Kidney epithelial cell (primary cell): ENCODE measurements around the gene TBC1D21. TPM values are rescaled to one million over a fixed set of nuclear protein-coding genes. Genes with fewer than 3 reads are reported as not detected.
A peak's percentile ranks its signal among the peaks of the same experiment; 100 is the strongest.

Experiments used
- DNase-seq: peaks from one replicate; pipeline ENCODE4 v3.0.0-alpha.2; 2010; ENCODE audit warnings: low read depth
- H3K27me3 ChIP-seq: 2 replicates; pipeline ENCODE4 v1.6.0; 2011; ENCODE audit warnings: low read length; ENCODE audit not compliant: control insufficient read depth, insufficient read depth
- H3K36me3 ChIP-seq: 2 replicates; pipeline ENCODE4 v1.5.1; 2011; ENCODE audit warnings: low read length; ENCODE audit not compliant: control insufficient read depth, insufficient read depth
- H3K4me3 ChIP-seq: 2 replicates; pipeline ENCODE4 v1.5.1; 2011; ENCODE audit warnings: low read depth, mild to moderate bottlenecking, control low read depth, low read length
- CTCF ChIP-seq: IDR thresholded peaks from 2 replicates; pipeline ENCODE4 v1.5.1; 2011; ENCODE audit warnings: mild to moderate bottlenecking, moderate library complexity, low read length, control low read depth, inconsistent platforms; ENCODE audit not compliant: insufficient read depth, poor library complexity, severe bottlenecking
- total RNA-seq: library from RNA; depleted of rRNA; stranded (reverse); fragments of >200 nt; gene quantifications from 2 replicates; pipeline ENCODE4 v1.2.3, GENCODE V29; 2015

TBC1D21 gene
- total RNA-seq, 1 donor from 2014 or later: not detected

DNA sequence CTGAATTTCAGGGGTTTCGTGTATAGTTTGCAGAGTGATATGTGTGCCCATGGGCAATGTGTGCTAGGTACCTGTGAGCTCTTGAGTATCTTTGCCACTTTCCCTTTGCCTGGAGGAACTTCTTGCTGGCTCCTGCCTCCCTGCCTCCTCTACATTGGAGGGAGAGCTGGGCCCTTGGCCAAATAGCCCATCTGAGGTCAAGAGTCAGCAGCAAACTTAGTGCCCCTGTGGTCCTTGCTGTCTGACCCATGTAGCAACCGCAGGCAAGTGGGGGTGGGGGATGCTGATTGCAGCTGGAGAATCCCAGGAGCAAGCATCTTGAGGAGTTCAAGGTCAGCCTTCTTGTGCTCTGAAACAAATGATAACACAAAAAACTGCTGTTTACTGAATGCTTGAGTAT, 5.4 kb upstream of the TBC1D21 start:
- no peak for TF ChIP-seq CTCF
- Histone ChIP-seq H3K36me3 (no peaks in the 10 kb centered on the region), H3K27me3 (peaks cover 33% of the 10 kb centered on the region), H3K4me3 (no peak overlapping the region)
- DNase-seq: no peak

- DNase-seq: no peak
- no peak for TF ChIP-seq CTCF
- Histone ChIP-seq H3K4me3 (no peak overlapping the region), H3K27me3 (peaks cover 36% of the 10 kb centered on the region), H3K36me3 (no peaks in the 10 kb centered on the region)
These were observed 4.0 kb upstream of the TBC1D21 start for GRCh38 chr15:73869216-73869995.

- Histone ChIP-seq H3K27me3 (peaks cover 29% of the 10 kb centered on the region), H3K4me3 (no peak overlapping the region), H3K36me3 (no peaks in the 10 kb centered on the region)
- TF ChIP-seq CTCF: no peak
- no peak for DNase-seq
These were observed 2.5 kb upstream of the TBC1D21 start for GRCh38 chr15:73870700-73871408.

- DNase-seq: no peak
- Histone ChIP-seq H3K4me3 (no peak overlapping the region), H3K27me3 (peaks cover 19% of the 10 kb centered on the region), H3K36me3 (no peaks in the 10 kb centered on the region)
- no peak for TF ChIP-seq CTCF
These were observed 1.0 kb upstream of the TBC1D21 start for GRCh38 chr15:73872346-73872745.

DNA sequence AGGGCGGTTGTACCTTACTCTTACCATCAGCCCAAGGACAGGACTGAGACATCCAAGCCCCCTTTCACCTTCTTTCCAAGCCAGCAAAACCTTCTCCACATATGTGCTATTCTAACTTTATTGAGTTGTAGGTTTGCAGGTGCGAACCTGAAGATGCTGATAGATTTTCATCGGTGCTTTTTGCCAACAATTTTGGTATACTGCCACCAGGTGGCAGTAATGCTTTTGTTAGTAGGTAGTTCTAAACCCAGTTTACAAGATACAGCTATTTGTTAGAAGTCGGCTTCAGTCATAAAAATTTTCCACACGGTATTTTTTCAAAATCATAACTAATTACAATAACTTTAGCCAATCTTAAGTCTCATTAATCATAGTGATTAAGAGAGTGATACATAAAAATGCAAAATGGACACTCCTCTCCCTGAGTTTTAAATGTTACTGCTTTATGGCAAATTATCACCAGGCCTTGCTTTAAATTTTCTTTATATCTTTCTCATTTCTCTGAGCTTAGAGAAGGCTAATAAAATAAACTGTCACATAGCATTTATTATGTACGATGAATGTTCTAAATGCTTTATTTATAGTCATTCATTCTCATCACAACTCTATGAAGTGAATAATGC, 636 bp downstream of the TBC1D21 start:
- H3K27me3 ChIP-seq: peaks cover 10% of the 10 kb centered on the region
- no peaks in the 10 kb centered on the region for H3K36me3 ChIP-seq
- H3K4me3 ChIP-seq: no peak overlapping the region
- peak; percentile 64 for TF ChIP-seq CTCF
- DNase-seq: peak; percentile 32
